GM23248 (cell line): ENCODE measurements around the gene ALDH5A1.

Experiments
- EZH2 ChIP-seq: fragments of 200-600 bp; sonication (generic); IDR thresholded peaks from 2 replicates; pipeline ENCODE4 v1.6.1; 2018; ENCODE audit warnings: antibody characterized with exemption, mild to moderate bottlenecking; ENCODE audit not compliant: insufficient read depth, poor library complexity, severe bottlenecking
- EZH2phosphoT487 ChIP-seq: fragments of 200-600 bp; sonication (generic); IDR thresholded peaks from 2 replicates; pipeline ENCODE4 v1.6.1; 2018; ENCODE audit warnings: antibody characterized with exemption, moderate library complexity, mild to moderate bottlenecking, low read depth; ENCODE audit not compliant: insufficient read depth

GRCh38 chr6:24517659-24518543 lies 23.1 kb downstream of the ALDH5A1 start:
- no peak for TF ChIP-seq EZH2
- TF ChIP-seq EZH2phosphoT487: no peak
